Renal cortical epithelial cell (primary cell): ENCODE measurements around the gene CTU2. TPM values are rescaled to one million over a fixed set of nuclear protein-coding genes. Genes with fewer than 3 reads are reported as not detected.
A peak's percentile ranks its signal among the peaks of the same experiment; 100 is the strongest.

Experiments
- DNase-seq: peaks from one replicate; pipeline ENCODE4 v3.0.0-alpha.2; 2011; ENCODE audit warnings: low read depth
- total RNA-seq: library from RNA; depleted of rRNA; stranded (reverse); fragments of >200 nt; gene quantifications from 2 replicates; pipeline ENCODE4 v1.2.3, GENCODE V29; 2014

Gene CTU2
- total RNA-seq, 1 donor from 2014 or later: 5.6 TPM

GRCh38 chr16:88681709-88682451 lies 24.4 kb upstream of the CTU2 start:
- DNase-seq: no peak

DNA sequence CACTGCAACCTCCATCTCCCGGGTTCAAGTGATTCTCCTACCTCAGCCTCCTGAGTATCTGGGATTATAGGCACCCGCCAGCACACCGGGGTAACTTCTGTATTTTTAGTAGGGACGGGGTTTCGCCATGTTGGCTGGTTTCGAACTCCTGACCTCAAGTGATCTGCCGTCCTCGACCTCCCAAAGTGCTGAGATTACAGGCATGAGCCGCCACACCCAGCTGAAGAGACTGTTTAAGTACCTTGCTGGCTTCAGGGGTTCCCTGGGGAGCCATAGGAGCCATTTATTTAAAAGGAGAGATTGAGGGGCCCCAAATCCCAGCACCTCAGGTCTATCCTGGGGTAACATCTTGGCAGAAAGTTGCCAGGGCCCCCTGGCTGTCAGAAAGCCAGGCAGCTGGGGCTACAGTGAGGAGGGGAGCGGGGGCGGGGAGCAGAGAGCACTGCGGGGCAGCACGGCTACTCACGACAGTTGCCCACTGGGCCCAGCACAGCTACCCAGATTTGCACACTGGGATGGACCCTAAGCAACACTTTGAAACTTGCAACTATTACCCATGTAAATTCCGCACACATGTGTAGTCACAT lies 21.6 kb upstream of the CTU2 start:
- no peak for DNase-seq

GRCh38 chr16:88685156-88686061 lies 20.9 kb upstream of the CTU2 start:
- DNase-seq: peak; percentile 37

DNA sequence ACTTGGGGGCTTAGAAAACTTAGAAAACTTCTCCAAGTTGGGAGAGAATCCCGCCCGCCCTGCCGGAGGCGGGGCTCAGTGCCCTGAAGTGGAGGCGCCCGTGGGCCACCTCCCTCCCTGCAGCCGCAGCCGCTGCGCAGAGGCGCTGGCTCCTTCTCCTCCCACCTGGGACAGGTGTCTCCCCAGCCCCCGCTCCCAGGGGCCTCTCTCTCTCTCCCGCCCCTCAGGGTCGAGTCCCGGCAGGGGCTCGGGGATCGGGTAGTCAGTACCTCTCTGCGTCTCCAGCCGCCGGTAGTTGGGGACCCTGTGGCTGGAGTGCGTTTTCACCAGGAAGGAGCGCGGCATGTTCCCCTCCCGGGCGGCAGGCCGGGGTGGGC lies 20.3 kb upstream of the CTU2 start:
- no peak for DNase-seq

GRCh38 chr16:88686439-88687253 lies 19.7 kb upstream of the CTU2 start, which contains the start of gene SNAI3:
SNAI3 (minus strand) TSS chr16:88686507; CDS start chr16:88686406, 101 bp downstream.
- DNase-seq: no peak

- DNase-seq: no peak
Measured at GRCh38 chr16:88687254-88687576, 19.1 kb upstream of the CTU2 start.

- DNase-seq: no peak
Measured at GRCh38 chr16:88687676-88688012, 18.7 kb upstream of the CTU2 start.

DNA sequence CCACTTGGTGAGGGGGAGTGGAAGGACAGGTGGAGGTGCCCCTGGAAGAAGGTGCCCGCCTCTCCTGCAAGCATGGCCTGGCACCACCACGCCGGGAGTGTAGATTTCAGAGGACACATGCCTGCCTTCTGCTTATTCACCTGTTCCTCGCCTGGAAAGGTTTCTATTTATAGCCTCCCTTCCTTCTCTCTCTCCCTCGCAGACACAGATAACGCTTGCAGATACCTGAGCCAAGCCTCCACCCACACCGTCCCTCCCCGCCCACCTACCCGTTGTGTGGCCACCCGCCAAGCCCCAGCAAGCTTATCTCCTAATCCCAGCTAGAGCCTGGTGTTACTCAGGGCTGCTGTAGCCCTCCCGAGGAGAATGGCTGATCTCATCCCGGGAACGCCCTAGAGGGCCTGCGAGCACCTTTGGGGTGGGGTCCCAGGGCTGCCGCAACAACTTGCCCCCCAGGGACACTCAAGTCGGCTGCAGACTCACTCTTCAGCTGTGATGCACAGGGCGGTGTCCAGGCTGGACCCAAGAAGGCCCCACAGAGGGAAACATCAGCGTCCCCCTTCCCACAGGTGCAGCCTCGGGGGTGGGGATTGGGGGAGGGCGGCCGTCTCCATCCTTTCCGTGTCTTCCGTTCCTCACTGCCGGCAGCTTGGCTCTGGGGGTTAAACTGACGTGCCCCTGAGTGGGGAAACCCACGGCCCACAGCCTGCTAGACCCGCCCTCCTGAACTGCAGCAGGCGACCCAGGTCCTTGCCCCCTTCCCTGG lies 18.1 kb upstream of the CTU2 start:
- DNase-seq: no peak

GRCh38 chr16:88690341-88691128 lies 15.8 kb upstream of the CTU2 start:
- DNase-seq: no peak

DNA sequence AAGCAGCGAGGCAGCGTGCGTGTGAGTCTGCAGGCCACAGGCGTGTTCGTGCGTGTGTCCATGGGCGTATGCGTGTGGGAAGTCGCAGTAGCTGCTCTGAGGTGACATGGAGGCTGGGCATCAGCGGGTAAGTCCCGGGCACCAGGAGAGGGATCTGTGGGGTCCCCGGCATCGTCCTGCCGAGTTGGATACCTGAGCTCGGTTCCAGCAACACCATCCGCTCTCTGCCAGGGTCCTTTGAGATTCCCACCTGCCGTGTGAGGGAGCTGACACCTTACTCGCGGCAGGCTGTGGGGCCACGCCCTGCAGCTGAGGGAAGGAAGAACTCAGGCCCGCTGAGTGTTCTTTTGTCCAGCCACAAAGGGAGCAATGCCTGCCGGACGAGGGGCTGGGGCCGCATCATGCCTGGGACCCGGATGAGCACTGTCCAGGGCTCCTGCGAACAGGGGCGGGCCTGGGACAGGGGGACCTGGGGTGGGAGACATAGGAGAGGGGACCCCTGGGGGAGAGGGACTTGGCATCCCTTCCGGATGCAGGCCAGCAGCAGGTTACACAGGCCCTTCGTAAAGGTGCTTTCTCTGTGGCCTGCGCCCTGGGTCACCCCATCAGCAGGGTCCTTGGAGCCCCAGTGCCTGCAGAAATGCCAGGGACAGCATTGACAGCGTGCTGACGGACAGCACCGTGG lies 15.0 kb upstream of the CTU2 start:
- no peak for DNase-seq

DNA sequence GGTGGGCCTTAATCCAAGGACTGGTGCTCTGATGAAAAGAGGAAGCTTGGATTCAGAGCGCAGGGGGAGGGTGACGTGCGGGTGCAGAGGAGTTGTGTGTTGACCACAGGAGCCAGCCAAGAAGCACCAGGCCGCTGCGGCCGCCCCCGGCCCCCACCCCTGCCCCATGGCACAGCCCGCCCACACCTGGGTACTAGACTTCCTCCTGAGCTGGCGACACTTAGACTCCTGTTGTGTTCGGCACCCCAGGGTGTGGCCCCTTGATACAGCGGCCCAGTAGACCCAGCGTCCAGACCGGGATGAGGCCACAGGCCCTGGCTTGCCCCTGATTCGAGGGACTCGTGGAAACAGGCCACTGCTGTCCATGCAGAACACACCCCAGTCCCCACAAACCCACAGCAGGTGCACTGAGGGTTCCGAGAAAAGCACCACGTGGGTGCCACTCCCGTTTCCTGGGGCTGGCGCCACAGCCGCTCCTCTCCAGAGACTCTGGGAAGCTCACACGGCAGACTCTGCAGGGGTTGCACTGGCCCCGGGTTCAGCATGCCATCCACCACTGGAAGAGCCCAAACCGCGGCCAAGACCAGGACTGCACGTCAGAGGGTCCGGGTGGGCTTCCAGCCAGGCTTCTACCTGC lies 14.3 kb upstream of the CTU2 start:
- no peak for DNase-seq

- DNase-seq: no peak
Measured at GRCh38 chr16:88692861-88693260, 13.4 kb upstream of the CTU2 start.

GRCh38 chr16:88693420-88694177 lies 12.7 kb upstream of the CTU2 start:
- DNase-seq: no peak

DNA sequence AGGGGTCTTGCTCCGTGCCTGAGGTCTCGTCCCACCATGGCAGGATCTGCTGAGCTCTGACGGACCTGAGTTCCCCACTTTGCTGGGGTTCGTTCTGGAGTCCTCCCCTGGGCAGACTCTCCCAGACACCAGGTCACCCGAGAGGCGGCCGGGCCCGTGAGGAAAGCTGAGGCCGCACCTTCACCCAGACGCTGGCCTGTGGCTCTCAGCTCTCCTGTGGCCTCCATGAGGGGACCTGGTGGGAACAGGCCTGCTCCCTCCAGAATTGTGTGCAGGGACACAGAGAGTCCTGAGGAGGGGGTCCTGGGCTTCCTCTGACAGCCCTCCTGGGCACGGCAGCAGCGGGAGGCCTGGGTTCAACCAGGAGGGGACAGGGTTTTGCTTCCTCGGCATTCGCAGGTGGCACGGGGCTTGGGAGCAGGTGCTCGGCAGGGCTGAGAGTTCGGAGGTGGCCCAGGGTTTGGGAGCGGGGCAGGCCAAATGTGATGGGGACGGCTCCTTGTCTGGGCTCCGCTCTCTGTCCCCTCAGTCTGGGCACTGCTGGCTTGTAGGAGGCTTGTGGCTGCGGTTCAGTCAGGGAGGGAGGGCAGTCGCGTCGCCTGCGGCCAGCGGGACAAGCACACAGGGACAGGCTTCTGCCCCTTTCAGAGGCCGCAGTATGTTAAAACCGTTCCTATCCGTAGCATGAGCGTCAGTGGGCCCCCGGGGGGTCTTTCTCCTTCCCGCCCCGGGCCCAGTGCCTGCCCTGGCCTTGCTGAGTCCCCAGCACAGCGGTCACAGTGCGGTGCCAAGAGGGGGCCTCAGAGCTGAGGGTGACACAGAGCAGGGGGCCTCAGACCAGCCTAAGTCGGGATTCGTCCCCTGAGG lies 11.8 kb upstream of the CTU2 start:
- no peak for DNase-seq

DNA sequence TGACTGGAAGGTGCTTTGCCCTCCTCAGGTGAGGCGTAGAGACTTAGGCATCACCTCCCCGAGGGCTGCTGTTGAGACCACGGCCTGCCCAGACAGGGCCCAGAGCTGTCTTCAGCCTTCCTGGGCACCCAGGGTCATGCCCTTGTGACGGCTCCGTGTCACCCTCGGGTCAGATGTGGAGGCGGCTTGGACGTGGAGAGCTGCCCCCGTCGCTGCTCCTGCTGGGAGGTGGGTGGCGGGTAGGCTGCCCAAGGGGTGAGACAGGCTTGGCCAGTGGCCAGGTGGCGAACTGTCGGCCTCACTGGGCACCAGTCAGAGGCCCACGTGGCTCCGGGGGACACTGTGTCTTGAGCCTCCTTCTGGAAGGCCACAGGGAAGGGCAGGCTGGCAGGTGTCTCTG lies 11.1 kb upstream of the CTU2 start:
- no peak for DNase-seq

DNA sequence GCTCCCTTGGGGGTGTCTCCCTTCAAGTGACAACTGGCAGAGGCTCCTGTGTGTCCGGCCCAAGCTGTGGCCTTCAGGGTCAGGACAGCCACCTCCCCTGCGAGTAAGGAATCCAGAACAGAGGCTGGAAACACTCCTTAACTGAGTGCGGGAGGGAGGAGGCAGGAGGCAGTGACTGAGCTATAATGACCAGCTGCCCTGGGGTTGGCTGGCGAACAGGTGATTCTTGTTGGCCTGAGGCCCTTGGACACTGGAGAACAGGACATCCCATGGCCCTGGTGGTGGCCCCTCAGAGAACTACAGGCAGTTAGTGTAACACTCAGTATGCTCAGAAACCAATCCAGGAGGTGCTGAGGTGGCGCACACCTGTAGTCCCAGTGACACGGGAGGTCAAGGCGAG lies 10.6 kb upstream of the CTU2 start:
- DNase-seq: no peak

DNA sequence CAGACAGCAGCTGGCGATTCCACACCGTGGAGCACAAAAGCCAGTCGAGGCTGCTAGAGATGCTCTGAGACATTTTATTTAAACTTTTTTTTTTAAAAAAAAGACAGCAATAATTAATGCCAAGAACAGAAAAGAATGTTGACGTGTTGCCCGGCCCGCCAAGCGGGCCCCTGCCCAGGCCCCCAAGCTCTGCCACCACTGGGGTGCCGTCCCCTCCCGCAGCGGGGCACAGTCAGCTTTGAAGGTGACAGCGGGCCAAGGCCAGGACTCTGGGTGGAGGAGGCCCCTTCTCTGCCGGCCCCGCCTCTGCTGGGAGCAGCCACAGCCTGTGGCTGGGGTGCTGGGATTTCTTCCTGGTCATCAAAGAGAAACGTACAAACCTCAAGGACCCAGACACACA lies 9.9 kb upstream of the CTU2 start:
- no peak for DNase-seq
